SKM-1 treated with dmso at 0.1 percent for 144 hours (cell line): ENCODE measurements around the gene TLR6.

ENCODE experiments used
- DNase-seq: peaks from one replicate; lab custom pipeline; 2025; ENCODE audit not compliant: unreplicated experiment; lab: John Stamatoyannopoulos, UW

The TLR6 gene

GRCh38 chr4:38868059-38868960 lies 11.7 kb upstream of the TLR6 start:
- no peak for DNase-seq

GRCh38 chr4:38867478-38868058 lies 11.0 kb upstream of the TLR6 start, which contains the start of gene FAM114A1:
Gene FAM114A1 (plus strand): TSS chr4:38867806. CDS start chr4:38878079, 10,273 bp downstream.
- peak; percentile 51 for DNase-seq

DNA sequence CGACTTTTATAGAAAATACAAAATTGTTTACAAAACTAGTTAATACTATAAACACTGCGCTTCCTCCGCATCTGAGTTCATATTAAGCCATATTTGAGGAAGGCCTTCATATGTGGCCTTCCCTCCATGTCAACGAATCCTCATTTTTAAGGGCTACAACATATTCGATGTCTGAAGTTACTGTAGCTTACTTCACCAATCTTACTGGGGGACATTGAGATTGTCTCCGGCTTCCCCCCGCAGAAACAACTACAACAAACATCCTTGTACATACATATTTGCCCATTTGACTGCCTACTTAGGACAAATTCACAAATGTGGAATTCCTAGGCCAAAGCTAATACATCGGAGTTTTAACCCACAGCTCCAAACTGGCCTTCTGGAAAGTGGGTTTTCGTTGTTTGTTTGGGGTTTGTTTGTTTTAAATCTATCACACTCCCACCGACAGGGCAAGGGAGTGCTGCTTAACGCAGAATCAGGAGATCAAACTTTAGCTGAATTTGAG lies 10.4 kb upstream of the TLR6 start:
- DNase-seq: no peak

DNA sequence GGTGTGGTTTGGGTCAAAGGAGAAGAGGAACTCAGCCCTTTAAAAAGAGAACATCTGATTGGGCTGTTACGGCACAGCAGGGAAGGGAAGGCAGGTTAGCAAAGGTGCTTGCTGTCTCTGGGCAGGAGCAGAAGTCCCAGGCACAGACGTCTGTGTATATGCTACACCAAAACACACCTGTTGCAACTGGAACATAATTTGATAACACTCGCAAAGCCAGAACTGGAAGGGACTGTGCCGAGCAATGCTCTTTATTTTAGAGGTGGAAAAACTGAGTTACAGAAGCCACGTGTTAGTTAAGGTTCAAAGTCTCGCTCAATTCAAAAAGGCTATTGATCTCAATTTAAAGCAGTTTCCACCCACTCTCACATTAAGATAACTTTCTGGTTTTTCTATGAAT lies 8.8 kb upstream of the TLR6 start:
- no peak for DNase-seq

- no peak for DNase-seq
Observed at GRCh38 chr4:38861791-38862190, 5.2 kb upstream of the TLR6 start.

- DNase-seq: peak; percentile 59
Observed at GRCh38 chr4:38860788-38861424, 4.3 kb upstream of the TLR6 start.

- DNase-seq: no peak
Observed at GRCh38 chr4:38859501-38859900, 2.9 kb upstream of the TLR6 start.

DNA sequence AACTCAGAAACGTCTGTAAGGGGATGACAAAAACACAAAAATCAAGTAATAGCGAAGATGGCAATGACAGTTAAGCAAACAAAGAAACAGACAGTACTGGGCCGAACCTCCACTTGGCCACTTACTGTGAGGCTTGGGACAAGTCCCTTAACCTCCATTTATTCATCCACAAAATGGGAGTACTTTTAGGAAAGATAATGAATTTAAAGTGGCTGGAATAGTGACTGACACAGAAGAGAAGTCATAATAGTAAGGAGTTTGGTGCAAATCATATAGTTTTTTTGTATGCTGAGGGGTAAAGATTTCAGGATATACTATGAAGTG lies 1.4 kb upstream of the TLR6 start:
- no peak for DNase-seq

DNA sequence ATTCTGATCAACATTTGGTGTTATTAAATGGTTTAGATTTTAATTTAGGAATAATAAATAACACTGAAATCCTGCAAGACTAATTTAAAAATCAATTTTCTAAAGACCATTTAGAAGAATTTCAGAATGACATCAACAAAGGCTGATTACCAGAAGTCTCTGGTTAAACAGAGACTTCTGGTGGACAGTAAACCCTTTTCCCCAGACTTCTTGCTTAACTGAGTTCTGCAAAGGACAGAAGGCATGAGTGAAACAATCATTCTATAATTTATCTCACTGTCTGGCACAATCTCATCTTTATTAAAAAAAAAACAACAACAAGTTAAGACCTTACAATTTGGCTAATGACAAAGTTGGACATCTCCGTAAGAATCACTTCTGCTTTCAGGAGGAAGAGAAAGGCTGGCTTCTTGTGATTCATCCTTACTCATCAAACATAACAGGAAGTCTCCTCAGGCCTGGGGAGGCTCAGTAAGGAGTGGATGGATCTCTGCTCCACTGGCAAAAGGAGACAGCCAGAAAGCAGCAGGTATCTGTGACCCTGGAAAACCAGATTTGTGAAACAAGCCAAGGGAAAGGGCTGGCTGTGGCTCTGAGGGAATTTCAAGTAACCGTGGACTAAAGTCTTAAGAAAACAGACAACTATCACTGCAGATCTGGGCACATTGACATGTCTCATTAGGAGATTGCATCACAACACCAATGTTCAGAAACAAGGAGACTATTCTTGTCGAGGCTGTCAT lies 908 bp upstream of the TLR6 start:
- peak; percentile 94 for DNase-seq

DNA sequence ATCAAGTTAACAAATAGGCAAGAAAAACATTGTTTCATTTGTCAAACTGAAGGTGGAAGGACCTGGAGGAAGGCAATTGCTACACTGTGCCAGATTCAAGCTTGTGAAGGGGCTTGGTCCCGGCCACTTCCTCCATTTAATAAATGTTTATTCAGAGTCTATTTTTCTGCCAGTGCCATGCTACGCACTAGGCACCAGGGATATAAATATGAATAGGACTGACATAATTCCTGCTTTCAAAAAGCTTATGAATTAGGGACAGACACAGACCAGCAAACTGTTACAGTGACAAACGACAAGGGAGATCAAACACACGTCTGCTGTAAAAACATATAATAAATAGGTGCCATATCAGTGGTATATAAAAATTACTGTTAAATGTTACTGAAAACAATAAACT lies 571 bp downstream of the TLR6 start:
- peak; percentile 36 for DNase-seq

GRCh38 chr4:38855466-38855865 lies 1.2 kb downstream of the TLR6 start:
- no peak for DNase-seq

- no peak for DNase-seq
Observed at GRCh38 chr4:38846015-38846414, 10.6 kb downstream of the TLR6 start.

GRCh38 chr4:38842994-38843393 lies 13.6 kb downstream of the TLR6 start:
- DNase-seq: no peak

DNA sequence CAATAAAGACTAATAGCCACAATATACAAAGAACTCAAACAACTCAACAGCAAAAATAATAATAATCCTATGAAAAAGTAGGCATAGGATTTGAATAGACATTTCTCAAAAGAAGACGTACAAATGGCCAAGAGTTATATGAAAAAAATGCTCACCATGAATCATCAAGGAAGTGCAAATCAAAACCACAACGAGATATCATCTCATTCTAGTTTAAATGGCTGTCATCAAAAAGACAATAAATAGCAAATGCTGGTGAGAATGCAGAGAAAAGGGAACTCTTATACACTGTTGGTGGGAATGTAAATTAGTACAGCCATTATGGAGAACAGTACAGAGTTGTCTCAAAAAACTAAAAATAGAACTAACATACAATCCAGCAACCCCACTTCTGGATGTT lies 18.8 kb downstream of the TLR6 start:
- no peak for DNase-seq

- no peak for DNase-seq
Observed at GRCh38 chr4:38837334-38837733, 19.3 kb downstream of the TLR6 start.

DNA sequence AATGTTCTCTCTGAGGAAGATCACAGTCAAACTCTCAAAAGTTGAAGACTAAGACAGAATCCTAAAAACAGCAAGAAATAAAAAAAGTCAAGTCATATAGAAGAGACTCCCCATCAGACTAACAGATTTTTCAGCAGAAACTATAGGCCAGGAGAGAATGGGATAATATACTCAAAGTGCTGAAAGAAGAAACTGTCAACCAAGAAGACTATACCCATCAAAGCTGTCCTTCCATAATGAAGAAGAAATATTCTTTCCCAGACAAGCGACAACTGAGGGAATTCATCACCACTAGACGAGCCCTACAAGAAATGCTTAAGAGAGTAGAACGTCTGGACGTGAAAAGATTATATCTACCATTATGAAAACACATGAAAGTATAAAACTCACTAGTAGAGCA lies 22.0 kb downstream of the TLR6 start:
- no peak for DNase-seq

DNA sequence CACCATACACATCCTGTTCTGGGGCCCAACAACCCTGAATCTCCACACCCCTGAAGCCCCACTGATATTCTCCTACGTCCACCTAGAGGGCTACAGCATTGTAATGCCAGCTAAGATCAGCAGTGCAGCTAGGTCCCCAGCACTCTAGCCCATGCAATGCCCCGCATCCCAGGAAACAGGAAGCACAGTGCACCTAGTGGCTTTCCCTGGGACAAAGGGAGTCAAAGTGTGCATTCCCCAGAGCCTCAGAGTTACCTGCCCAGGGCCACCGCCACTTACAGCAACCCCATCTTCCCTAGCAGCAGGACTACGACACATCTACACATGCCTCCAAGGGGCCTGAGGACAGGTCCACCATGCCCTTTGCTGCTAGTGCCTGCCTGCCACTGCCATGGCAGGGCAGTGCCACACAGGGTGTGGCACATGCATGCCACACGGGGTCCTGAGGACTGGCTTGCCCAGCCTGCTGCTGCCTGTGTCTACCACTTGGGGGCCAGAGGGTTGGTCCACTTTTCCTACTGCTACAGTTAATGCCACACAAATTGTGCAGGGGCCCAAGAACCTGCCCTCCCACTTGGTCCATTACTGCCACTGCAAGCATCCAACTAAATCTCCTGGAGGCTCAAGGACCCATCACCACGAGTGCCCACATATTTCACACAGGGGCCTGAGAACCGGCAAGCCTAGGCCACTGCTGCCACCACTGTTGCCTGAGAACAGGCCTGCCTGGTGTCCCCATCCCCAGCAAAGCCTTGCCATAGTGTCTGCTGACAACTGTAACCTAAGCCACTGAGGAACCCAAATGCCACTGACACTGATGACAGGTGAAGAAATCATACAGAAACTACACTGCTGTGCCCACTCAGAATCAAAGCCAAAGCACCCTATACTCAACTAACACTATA lies 23.7 kb downstream of the TLR6 start:
- no peak for DNase-seq

DNA sequence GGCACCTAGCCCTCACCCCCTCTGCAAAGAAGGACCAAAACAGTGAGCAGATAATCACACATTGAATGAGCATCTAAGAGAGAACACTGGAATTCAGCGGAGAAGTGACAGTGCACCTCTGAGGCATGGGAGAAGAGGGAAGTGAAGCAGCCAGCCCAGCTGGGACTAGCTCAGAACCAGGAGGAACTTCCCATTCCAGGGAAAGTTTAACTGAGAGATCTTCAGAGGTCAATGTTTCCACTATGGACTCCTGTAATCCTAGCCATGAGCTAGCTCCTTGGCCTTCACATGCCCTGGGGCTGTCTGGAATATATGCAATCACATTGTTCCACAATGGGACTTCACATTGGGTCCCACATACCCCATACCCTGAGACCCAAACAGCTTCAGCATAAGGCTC lies 24.4 kb downstream of the TLR6 start:
- no peak for DNase-seq

- no peak for DNase-seq
Observed at GRCh38 chr4:38831653-38832052, 25.0 kb downstream of the TLR6 start.

GRCh38 chr4:38829237-38829636 lies 27.4 kb downstream of the TLR6 start:
- DNase-seq: no peak
